ENCODE data around the gene DMXL2.

Gene DMXL2

GRCh38 chr15:51492528-51492927 is 130.0 kb downstream of the DMXL2 start:
- Histone ChIP-seq H3K27ac (replicated peaks) (no peak overlapping the region), H3K27me3 (ENCODE audit: insufficient read depth, poor library complexity, severe bottlenecking) (no peaks in the 10 kb centered on the region), H3K4me3 (replicated peaks; ENCODE audit: insufficient read depth, low read length) (no peak overlapping the region)
- no peak for DNase-seq (ENCODE audit: low read depth in 1 of 2, low spot score in 1 of 2)
- TF ChIP-seq REST (IDR thresholded peaks at IDR 0.05; ENCODE audit: insufficient replicate concordance, low read depth) (no peak), CTCF (IDR thresholded peaks at IDR 0.05; ENCODE audit: insufficient read depth, low read length) (no peak), POLR2AphosphoS5 (IDR thresholded peaks at IDR 0.05; ENCODE audit: low read depth) (no peak), SPI1 (IDR thresholded peaks at IDR 0.05; ENCODE audit: borderline replicate concordance, low read depth) (no peak), GABPA (IDR thresholded peaks at IDR 0.05; ENCODE audit: low read depth) (no peak)

- H3K4me3 ChIP-seq (replicated peaks; ENCODE audit: insufficient read depth, low read length) = no peak overlapping the region
- H3K27ac ChIP-seq (replicated peaks) = no peak overlapping the region
- TF ChIP-seq CTCF (IDR thresholded peaks at IDR 0.05; ENCODE audit: insufficient read depth, low read length) (no peak), REST (IDR thresholded peaks at IDR 0.05; ENCODE audit: insufficient replicate concordance, low read depth) (no peak), GABPA (IDR thresholded peaks at IDR 0.05; ENCODE audit: low read depth) (no peak), POLR2AphosphoS5 (IDR thresholded peaks at IDR 0.05; ENCODE audit: low read depth) (no peak), SPI1 (IDR thresholded peaks at IDR 0.05; ENCODE audit: borderline replicate concordance, low read depth) (no peak)
- DNase-seq (ENCODE audit: low read depth in 1 of 2, low spot score in 1 of 2) = no peak
- H3K27me3 ChIP-seq (ENCODE audit: insufficient read depth, poor library complexity, severe bottlenecking) = no peaks in the 10 kb centered on the region
Observed at GRCh38 chr15:51491941-51492340, 130.6 kb downstream of the DMXL2 start.

- TF ChIP-seq SPI1 (IDR thresholded peaks at IDR 0.05; ENCODE audit: borderline replicate concordance, low read depth) = no peak
- TF ChIP-seq POLR2AphosphoS5 (IDR thresholded peaks at IDR 0.05; ENCODE audit: low read depth) = no peak
- TF ChIP-seq GABPA (IDR thresholded peaks at IDR 0.05; ENCODE audit: low read depth) = no peak
- TF ChIP-seq REST (IDR thresholded peaks at IDR 0.05; ENCODE audit: insufficient replicate concordance, low read depth) = no peak
- TF ChIP-seq CTCF (IDR thresholded peaks at IDR 0.05; ENCODE audit: insufficient read depth, low read length) = no peak
- Histone ChIP-seq H3K4me3 (replicated peaks; ENCODE audit: insufficient read depth, low read length) (no peak overlapping the region), H3K27me3 (ENCODE audit: insufficient read depth, poor library complexity, severe bottlenecking) (no peaks in the 10 kb centered on the region), H3K27ac (replicated peaks) (no peak overlapping the region)
- no peak for DNase-seq (ENCODE audit: low read depth in 1 of 2, low spot score in 1 of 2)
Observed at GRCh38 chr15:51484781-51485180, 137.8 kb downstream of the DMXL2 start.
